HG03039 (cell line): Measurements from ENCODE around the gene PLA2G4B.

Source experiments
- ATAC-seq: cut with Tn5 transposase; IDR thresholded peaks from one replicate; pipeline ENCODE4 v1.9.1; 2021; ENCODE audit warnings: mild to moderate bottlenecking, moderate library complexity; ENCODE audit not compliant: unreplicated experiment

Gene PLA2G4B

GRCh38 chr15:41848631-41849030, 10.0 kb downstream of the PLA2G4B start:
- no peak for ATAC-seq

- ATAC-seq: no peak
Measured at GRCh38 chr15:41849204-41849603, 10.6 kb downstream of the PLA2G4B start.

DNA sequence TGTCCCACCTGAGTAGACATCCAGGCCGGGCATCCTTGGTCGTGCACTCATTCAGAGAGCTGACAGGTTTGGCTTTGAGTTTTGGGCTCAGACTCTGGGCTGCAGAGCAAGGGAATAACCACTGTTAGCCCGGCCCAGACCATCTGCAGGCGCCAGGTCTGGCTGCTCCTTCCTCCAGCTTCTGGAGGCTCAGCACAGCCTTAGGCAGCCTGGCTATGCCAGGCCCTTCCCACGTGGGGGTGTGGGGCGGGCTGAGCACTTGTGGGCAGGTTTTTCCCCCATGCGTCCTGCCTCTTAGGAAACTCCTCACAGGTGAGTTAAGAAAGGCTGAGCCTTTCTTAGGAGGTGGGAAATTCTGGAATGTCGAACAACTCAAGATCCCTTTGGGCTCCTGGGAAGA, 11.2 kb downstream of the PLA2G4B start:
- no peak for ATAC-seq

GRCh38 chr15:41850482-41851166, 12.0 kb downstream of the PLA2G4B start:
- ATAC-seq: no peak

DNA sequence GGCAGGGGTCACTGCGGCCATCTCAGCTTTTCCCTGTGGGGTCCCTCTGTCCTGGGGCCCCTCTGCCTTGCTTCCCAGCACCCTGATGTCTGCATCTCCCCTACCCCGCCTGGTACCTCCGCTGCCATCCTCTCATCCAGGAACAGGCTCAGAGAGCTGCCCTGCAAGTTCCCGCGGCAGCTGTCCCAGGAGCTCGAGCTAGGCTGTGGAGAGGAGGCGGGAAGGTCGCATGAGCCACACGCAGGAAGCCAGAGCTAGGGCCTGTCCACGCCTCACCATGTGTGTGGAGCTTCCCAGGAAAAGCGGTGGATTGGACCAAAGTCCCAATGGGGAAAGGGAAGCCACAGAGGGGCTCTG, 12.5 kb downstream of the PLA2G4B start:
- no peak for ATAC-seq

DNA sequence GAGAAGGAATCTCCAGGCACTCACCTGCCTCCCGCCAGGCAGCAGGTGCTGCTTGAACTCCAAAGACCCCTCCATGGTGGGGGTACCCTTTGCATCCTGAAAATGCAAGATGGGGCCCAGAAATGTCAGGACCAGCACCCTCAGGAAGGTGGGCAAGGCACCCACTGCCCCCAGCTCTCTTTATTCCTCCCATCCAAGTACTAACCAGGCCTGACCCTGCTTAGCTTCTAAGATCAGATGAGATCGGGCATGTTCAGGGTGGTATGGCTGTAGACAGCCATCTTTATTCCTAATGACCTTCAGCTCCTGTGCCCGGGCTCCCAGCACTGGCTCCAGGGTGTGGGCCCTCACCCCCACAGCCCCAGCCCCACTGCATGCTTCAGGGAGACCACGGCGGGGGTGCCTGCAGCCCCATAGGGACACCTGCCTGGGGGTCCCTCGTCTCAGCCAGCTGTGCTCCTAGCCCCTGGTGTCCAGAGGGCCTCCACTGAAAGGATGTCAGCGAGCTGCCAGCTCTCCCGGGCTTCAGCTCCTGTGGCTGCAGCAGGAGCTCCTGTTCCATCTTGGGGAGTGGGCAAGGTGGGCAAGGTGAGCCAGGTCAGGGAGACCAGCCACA, 13.2 kb downstream of the PLA2G4B start:
- no peak for ATAC-seq

DNA sequence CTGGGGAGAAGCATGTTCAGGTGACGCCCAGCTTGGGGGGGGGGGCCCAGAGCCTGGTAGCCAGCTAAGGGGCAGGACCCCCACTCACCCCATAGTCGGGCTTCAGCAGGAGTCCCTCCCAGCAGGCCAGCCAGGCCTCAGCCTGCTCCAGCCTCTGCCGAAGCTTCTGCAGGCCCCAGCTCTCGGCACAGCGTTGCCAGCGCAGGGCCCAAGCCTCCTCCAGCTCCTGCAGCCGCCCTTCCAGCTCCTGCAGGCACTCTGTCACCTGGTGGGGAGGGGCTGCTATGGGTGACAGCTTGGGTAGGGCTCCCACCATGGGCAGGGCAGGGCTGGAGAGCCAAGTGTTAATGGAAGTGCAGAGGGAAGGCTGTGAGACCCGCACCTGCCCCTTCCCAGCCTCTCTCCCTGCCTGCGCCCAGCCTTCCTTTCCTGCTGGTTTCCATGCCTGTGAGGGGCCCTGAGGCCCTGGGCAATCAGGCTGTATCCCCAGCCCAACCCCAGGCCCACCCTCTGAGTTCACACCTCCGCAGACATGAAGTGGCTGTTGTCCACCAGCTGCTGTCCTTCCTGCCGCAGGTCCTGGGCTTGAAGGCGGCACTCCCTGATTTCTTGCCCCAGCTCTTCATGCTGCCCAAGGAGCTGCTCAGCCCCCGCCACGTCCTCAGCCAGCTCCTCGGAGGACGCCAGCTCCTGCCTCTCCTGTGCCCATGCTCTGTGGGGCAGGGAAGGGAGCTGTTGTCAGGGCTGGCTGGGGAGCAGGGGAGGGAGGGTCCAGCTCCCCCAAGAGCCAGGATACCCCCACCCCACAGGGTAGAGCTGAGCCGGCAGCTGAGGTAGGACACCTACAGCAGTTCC, 14.3 kb downstream of the PLA2G4B start:
- no peak for ATAC-seq

DNA sequence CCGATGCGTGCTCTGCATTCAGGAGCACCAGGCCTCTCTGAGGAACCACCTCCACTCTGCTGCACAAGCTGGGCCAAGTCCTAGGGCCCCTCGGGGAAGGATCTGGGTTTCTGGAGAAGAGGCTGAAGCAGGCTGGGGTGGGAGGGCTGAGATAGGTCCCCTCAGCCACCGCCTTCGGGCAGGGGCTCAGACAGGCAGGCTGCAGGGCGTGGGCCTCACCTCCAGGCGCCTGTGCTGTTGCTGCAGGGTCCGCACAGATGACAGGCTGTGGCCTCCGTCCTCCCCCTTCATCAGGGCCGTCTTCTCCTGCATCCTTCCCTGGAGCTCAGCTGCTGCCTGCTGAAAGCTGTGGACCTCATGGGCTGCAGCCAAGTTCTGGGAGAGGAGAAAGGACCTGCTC, 15.2 kb downstream of the PLA2G4B start:
- no peak for ATAC-seq

DNA sequence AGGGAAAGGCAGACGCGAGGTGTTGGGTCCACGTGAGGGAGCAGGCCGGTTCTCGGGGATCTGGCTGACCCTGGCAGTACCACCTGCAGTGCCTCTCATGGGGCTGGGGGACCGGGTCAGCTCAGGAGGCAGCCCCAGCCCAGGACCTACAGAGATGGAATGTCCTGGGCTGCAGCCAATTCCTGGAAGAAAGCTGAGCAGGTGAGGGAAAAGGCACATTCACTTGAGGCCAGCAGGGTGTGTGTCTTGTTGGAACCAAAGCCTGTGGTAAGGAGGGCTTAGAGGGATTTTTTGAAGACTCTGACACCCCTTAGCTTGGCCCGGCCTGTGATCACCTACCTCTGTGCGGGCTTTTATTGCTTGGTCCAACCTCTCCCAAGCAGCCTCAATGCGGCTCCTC, 15.8 kb downstream of the PLA2G4B start:
- ATAC-seq: no peak

- ATAC-seq: no peak
Measured at GRCh38 chr15:41855261-41855961, 16.8 kb downstream of the PLA2G4B start.

DNA sequence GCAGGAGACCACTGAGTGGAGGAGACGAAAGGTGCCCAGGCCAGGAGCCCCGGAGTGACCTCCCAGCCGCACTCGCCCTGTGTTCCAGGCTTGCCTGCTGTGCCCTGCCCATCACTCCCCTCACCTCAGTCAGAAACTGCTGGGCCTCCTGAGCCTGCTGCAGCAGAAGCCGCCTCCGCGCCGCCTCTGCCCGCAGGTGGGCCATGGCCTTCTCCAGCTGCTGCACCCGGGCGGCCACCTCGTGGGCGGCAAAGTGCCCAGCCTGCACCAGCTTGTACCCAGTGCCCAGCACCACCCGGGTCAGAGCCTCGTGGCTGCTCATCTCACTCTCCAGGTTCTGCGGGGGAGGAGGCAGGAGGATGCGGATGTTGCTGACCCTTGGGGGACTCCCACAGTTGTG, 17.6 kb downstream of the PLA2G4B start:
- ATAC-seq: no peak

DNA sequence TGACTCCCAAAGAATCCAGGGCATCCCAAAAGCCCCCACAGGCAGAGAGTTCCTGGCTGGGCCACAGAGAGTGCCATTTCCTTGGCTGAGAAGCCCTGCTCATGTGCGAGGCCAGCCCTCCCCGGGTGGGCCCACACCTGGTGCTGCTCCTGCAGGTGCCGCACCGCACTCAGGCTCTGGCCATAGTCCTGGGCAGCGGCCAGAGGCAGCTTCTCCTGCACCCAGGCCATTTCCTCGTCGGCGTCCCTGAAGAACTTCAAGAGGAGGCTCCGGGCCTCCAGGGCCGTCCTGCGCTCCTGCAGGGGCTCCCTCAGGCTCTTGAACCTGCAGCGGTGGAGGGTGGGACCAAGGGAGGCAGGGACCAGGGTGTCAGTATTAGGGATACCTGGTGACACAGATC, 18.1 kb downstream of the PLA2G4B start:
- no peak for ATAC-seq

DNA sequence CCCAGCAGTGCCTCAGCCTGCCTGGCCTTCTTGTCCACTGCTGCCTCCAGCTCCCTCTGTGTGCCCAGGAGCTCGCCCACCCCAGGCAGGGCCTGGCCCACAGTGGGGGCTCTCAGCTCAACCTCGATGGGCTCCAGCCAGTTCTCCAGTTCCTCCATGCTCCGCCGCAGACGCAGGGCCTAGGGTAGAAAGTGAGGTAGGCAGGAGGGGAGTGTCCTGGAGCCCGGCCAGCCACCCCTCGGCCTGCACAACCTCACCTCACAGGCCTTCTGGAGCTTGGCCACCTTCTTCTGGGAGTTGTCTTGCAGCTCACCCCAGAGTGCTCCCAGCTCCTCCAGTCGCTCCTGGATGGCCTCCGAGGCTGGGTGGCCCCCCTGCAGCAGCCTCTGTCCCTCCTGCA, 18.7 kb downstream of the PLA2G4B start:
- no peak for ATAC-seq

DNA sequence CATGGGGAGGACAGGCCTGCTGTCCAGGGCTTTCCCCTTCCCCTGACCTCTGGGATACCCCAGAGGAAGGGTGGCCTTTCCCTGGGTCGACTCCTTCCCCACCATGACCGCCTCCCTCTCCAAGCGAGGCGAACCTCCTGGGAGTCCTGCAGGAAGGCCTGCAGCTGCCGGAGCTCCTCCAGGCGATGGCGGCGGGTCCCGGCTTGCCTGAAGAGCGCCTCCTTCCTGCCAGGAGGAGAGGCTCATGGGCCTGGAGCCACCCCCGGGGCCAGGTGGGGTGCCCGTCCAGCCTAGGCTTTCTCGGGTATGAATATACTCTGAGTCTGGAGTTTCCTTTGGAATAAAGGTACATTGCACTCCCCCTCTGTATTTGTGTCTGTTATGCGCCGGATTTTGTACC, 20.1 kb downstream of the PLA2G4B start:
- no peak for ATAC-seq

DNA sequence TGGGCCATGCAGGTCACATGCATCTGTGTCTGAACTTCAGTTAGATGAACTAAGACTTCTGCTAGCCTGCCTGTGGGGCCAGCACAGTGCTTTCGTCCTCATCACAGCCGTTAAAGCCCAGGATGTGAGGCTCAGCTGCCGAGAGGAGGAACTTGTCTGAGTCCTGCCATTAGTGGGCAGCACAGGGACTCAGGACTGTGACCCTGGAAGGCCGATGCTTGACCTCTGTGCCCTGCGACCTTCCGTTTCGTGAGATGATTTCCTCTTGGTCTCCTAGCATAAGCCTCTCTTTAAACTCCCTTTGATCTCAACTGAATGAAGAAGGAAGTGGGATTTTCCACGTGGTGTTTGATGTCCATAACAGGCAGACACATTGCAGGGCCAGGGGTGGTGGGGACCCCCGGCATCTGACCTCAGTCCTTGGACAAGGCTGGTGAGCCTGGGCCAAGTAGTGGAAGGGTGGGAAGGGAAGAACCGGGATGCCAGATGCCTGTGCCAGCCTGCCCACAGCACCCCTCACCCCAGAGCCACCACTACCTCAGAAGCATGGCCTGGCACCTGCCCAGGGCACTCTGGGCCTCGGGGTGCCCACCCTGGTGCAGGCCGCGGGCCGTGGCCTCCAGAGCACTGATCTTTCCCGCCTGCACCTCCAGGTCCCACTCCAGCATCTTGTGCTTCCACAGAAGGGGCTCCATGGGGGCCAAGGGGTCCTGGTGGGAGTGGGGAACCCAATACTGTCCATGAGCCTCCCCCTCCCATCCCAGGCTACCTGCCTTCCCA, 21.6 kb downstream of the PLA2G4B start:
- no peak for ATAC-seq

DNA sequence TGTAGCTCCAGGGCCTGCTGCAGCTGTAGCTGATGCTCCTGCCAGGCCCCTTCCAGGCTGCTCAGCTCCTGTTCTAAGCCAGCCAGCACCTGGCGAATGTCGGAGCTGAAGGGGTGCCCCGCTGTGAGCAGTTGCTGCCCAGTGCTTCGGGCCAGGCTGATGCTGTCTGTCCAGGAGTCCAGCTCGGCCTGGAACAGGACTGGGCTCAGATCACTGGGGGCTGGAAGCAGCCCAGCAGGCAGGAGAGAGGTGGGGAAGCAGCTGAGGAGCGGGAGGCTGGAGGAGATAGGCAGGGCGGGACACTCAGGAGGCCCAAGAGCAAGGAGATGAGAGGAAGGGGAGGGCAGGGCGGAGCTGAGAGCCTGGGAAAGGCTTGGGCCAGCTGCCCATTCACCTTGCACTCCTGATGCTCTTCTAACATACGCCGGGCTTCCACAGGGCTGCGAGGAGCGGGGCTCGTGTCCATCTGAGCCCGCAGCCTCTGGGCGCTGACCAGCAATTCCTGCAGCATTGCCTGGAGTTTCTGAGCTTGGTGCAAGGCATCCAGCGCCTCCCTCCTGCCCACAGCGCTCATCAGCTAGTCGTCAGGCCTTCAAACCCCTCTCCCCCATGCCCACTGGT, 23.2 kb downstream of the PLA2G4B start:
- ATAC-seq: no peak

DNA sequence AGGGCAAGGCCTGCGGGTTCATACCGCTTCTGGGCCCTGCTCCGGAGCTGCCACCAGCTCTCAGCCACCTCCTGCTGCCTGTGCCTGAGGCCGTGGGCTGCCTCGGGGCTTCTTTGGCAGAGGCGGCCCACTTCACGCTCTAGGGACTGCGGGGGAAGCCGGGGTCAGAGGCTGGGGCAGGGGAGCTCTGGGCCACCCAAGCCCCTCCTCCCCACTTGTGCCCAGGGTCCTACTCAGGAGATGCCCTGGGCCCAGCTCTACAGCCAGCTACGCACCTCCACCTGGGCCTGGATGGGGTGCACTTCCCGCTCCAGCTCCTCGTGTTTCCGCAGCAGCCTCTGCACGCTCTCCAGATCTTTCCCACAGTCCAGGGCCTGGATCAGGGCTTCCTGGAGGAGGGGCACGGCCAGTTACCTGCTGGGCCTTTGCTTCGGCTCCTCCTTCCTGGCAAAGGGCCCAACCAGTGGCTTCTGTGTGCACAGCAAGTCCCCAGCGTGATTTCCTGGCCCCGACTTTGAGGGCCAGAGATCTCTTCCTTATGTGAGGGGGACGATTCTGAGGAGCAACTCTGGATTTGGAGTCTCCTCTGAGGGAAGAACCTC, 24.0 kb downstream of the PLA2G4B start:
- no peak for ATAC-seq

- no peak for ATAC-seq
Measured at GRCh38 chr15:41865490-41866055, 26.9 kb downstream of the PLA2G4B start.

GRCh38 chr15:41866263-41866703, 27.6 kb downstream of the PLA2G4B start:
- ATAC-seq: no peak
